Small intestine (tissue), 16 donors: ENCODE results near the gene TPBG. TPM values are rescaled to one million over a fixed set of nuclear protein-coding genes. Genes with fewer than 3 reads are reported as not detected.

Experiments used
- DNase-seq, 2 donors: peaks; one replicate each; pipeline versions ENCODE4 v3.0.0 to v3.0.0-alpha.2; 2013
- FAIRE-seq: peaks from 2 replicates; lab custom pipeline; 2012; peaks lifted over from hg19 to GRCh38; lab: Jason Lieb, UNC
- H3K27ac ChIP-seq, 3 donors: one replicate each; pipeline ENCODE4 v1.5.1; 2013; ENCODE audit warnings: low read length in 2 of 3, mild to moderate bottlenecking in 2 of 3, control low read depth in 1 of 3, inconsistent platforms in 1 of 3, low read depth in 1 of 3, moderate library complexity in 1 of 3
- H3K27me3 ChIP-seq, 3 donors: one replicate each; pipeline ENCODE4 v1.6.1; 2013; ENCODE audit warnings: low read length in 3 of 3, inconsistent platforms in 1 of 3; ENCODE audit not compliant: control insufficient read depth in 3 of 3, insufficient read depth in 3 of 3
- H3K36me3 ChIP-seq, 3 donors: one replicate each; pipeline ENCODE4 v1.6.1; 2013; ENCODE audit warnings: low read length in 3 of 3, inconsistent platforms in 1 of 3, low read depth in 1 of 3, mild to moderate bottlenecking in 1 of 3, moderate library complexity in 1 of 3; ENCODE audit not compliant: control insufficient read depth in 3 of 3, insufficient read depth in 2 of 3
- H3K4me1 ChIP-seq, 3 donors: one replicate each; pipeline ENCODE4 v1.6.1; 2013; ENCODE audit warnings: low read length in 2 of 3, inconsistent platforms in 1 of 3, low read depth in 1 of 3, mild to moderate bottlenecking in 1 of 3, moderate library complexity in 1 of 3; ENCODE audit not compliant: control insufficient read depth in 3 of 3, insufficient read depth in 2 of 3
- H3K4me3 ChIP-seq, 3 donors: one replicate each; pipeline ENCODE4 v1.5.1; 2013; ENCODE audit warnings: low read length in 3 of 3, control low read depth in 1 of 3, inconsistent platforms in 1 of 3, low read depth in 1 of 3, mild to moderate bottlenecking in 1 of 3, moderate library complexity in 1 of 3
- H3K9me3 ChIP-seq, 2 donors: one replicate each; pipeline ENCODE4 v1.6.1; 2013; ENCODE audit warnings: low read depth in 1 of 2, low read length in 1 of 2; ENCODE audit not compliant: control insufficient read depth in 2 of 2, insufficient read depth in 1 of 2
- WGBS, 3 donors: extraction: QIAGEN DNeasy Blood & Tissue Kit; methylation state at CpG; one replicate each; pipeline ENCODE4 v1.1.7; 2013; 5-methylcytosine and 5-hydroxymethylcytosine counted together
- long read RNA-seq, 10 donors: transcript quantifications; one replicate each; lab custom pipeline, GENCODE V29; 2026
- polyA plus RNA-seq, 4 donors: library from polyadenylated mRNA; stranded (reverse) in 3 of 4; unstranded in 1 of 4; fragments of 200-250 nt in 3 of 4; fragments of 120-200 nt in 1 of 4; gene quantifications; one replicate each; pipeline versions ENCODE4 v1.2.1 to v1.2.3, GENCODE V29; 2013
- donor health status: healthy with polysubstance abuse.
- donor health status: control.
- donor health status: control.
- donor health status: Bipolar disorder and iron deficiency.
- donor health status: healthy.

Gene TPBG, protein sequence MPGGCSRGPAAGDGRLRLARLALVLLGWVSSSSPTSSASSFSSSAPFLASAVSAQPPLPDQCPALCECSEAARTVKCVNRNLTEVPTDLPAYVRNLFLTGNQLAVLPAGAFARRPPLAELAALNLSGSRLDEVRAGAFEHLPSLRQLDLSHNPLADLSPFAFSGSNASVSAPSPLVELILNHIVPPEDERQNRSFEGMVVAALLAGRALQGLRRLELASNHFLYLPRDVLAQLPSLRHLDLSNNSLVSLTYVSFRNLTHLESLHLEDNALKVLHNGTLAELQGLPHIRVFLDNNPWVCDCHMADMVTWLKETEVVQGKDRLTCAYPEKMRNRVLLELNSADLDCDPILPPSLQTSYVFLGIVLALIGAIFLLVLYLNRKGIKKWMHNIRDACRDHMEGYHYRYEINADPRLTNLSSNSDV
- 1 to 10 TPM; 1.1 to 6.9 (median 2.3) TPM for polyA plus RNA-seq
- long read RNA-seq, donor 1 = 0 reads
- long read RNA-seq, donor 2, full-length matches to known transcripts = 1 of 1 reads
- long read RNA-seq, donor 2, partial matches to known transcripts = 0 of 1 reads
- long read RNA-seq, donor 2, other reads (novel, unspliced or antisense) = 0 of 1 reads
- long read RNA-seq, donor 3 = 0 reads
- long read RNA-seq, donor 4 = 0 reads
- long read RNA-seq, donor 5, full-length matches to known transcripts = 2 of 2 reads
- long read RNA-seq, donor 5, partial matches to known transcripts = 0 of 2 reads
- long read RNA-seq, donor 5, other reads (novel, unspliced or antisense) = 0 of 2 reads
- long read RNA-seq, donor 6, full-length matches to known transcripts = 3 of 3 reads
- long read RNA-seq, donor 6, partial matches to known transcripts = 0 of 3 reads
- long read RNA-seq, donor 6, other reads (novel, unspliced or antisense) = 0 of 3 reads
- long read RNA-seq, donor 7, full-length matches to known transcripts = 2 of 2 reads
- long read RNA-seq, donor 7, partial matches to known transcripts = 0 of 2 reads
- long read RNA-seq, donor 7, other reads (novel, unspliced or antisense) = 0 of 2 reads
- long read RNA-seq, donor 8, full-length matches to known transcripts = 2 of 2 reads
- long read RNA-seq, donor 8, partial matches to known transcripts = 0 of 2 reads
- long read RNA-seq, donor 8, other reads (novel, unspliced or antisense) = 0 of 2 reads
- long read RNA-seq, donor 9 = 0 reads
- long read RNA-seq, donor 10, full-length matches to known transcripts = 5 of 5 reads
- long read RNA-seq, donor 10, partial matches to known transcripts = 0 of 5 reads
- long read RNA-seq, donor 10, other reads (novel, unspliced or antisense) = 0 of 5 reads

GRCh38 chr6:82363428-82364086, at the start of gene TPBG:
TPBG (plus strand) TSS chr6:82363817; CDS start chr6:82364962, 1,145 bp downstream.
- Histone ChIP-seq H3K36me3 (peaks cover 0 to 2% (median 0%) of the 10 kb centered on the region in 3 donors), H3K27me3 (peaks cover 0 to 46% (median 6%) of the 10 kb centered on the region in 3 donors), H3K4me3 (peak within 1 kb of the TSS; percentile 61 to 70 (median 66)), H3K4me1 (peaks cover 0 to 3% (median 3%) of the 10 kb centered on the region in 3 donors), H3K27ac (peak within 1 kb of the TSS in 2 of 3 donors; percentile 53 to 90), H3K9me3 (no peaks in the 10 kb centered on the region)
- no peak for FAIRE-seq
- 0 to 2% (median 1%) methylated on average over 38 to 41 of the region's 41 CpGs for WGBS, 3 donors
- peak; percentile 54 to 57 for DNase-seq

GRCh38 chr6:82322386-82322785, 41.2 kb upstream of the TPBG start:
- Histone ChIP-seq H3K4me3 (no peak overlapping the region), H3K27me3 (no peaks in the 10 kb centered on the region), H3K27ac (no peak overlapping the region), H3K9me3 (no peaks in the 10 kb centered on the region), H3K36me3 (no peaks in the 10 kb centered on the region), H3K4me1 (no peaks in the 10 kb centered on the region)
- 88 to 97% (median 95%) methylated on average over 1 of the region's 1 CpG for WGBS, 3 donors
- DNase-seq = no peak
- FAIRE-seq = no peak

DNA sequence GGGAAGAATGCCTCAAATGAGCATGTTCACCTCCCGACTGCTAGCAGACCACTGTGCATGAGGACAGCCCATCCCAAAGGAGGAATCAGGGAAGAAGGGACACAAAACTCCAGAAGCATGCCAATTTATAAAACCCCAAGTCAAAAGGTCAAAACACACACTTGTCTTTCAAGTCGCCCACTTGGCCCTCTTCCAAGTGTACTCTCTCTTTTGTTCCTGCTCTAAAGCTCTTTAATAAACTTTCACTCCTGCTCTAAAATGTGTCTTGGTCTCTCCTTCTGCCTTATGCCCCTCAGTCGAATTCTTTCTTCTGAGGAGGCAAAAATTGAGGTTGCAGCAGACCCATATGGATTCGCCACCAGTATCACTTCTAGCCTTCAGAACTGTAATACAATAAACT, 33.9 kb upstream of the TPBG start:
- Histone ChIP-seq H3K4me3 (no peak overlapping the region), H3K27ac (no peak overlapping the region), H3K4me1 (no peaks in the 10 kb centered on the region), H3K36me3 (no peaks in the 10 kb centered on the region), H3K9me3 (no peaks in the 10 kb centered on the region), H3K27me3 (no peaks in the 10 kb centered on the region)
- 56 to 67% (median 64%) methylated on average over 4 of the region's 4 CpGs for WGBS, 3 donors
- FAIRE-seq (no peak), DNase-seq (no peak)

- H3K36me3 ChIP-seq = no peaks in the 10 kb centered on the region
- FAIRE-seq (no peak), DNase-seq (no peak)
- no peaks in the 10 kb centered on the region for H3K27me3 ChIP-seq
- H3K27ac ChIP-seq = no peak overlapping the region
- H3K9me3 ChIP-seq = no peaks in the 10 kb centered on the region
- WGBS, 3 donors = 68 to 89% (median 80%) methylated on average over 2 of the region's 2 CpGs
- no peaks in the 10 kb centered on the region for H3K4me1 ChIP-seq
- H3K4me3 ChIP-seq = no peak overlapping the region
These were observed 33.3 kb upstream of the TPBG start for GRCh38 chr6:82330171-82330804.

- DNase-seq (no peak), FAIRE-seq (no peak)
- 19% methylated on average over 2 of the region's 2 CpGs for WGBS, 3 donors
These were observed 32.4 kb upstream of the TPBG start for GRCh38 chr6:82331031-82331773.

GRCh38 chr6:82333781-82334180, 29.8 kb upstream of the TPBG start:
- no peaks in the 10 kb centered on the region for H3K9me3 ChIP-seq
- no peak overlapping the region for H3K27ac ChIP-seq
- DNase-seq (no peak), FAIRE-seq (no peak)
- H3K4me1 ChIP-seq = no peaks in the 10 kb centered on the region
- no peaks in the 10 kb centered on the region for H3K27me3 ChIP-seq
- WGBS, 3 donors = 58 to 70% (median 64%) methylated on average over 1 of the region's 1 CpG
- no peaks in the 10 kb centered on the region for H3K36me3 ChIP-seq
- no peak overlapping the region for H3K4me3 ChIP-seq

More at GRCh38 chr6:82331031-82331773, 32.4 kb upstream of the TPBG start:
- H3K9me3 ChIP-seq = no peaks in the 10 kb centered on the region
- H3K36me3 ChIP-seq = no peaks in the 10 kb centered on the region
- no peak overlapping the region for H3K27ac ChIP-seq
- no peaks in the 10 kb centered on the region for H3K4me1 ChIP-seq
- no peak overlapping the region for H3K4me3 ChIP-seq
- H3K27me3 ChIP-seq = no peaks in the 10 kb centered on the region

GRCh38 chr6:82337688-82338257, 25.8 kb upstream of the TPBG start:
- 61 to 76% (median 72%) methylated on average over 4 of the region's 4 CpGs for WGBS, 3 donors

More at GRCh38 chr6:82337688-82338257, 25.8 kb upstream of the TPBG start:
- FAIRE-seq (no peak), DNase-seq (no peak)
- Histone ChIP-seq H3K4me3 (no peak overlapping the region), H3K27me3 (no peaks in the 10 kb centered on the region), H3K4me1 (no peaks in the 10 kb centered on the region), H3K36me3 (no peaks in the 10 kb centered on the region), H3K9me3 (peaks cover 0 to 8% of the 10 kb centered on the region in 2 donors), H3K27ac (no peak overlapping the region)
